Measurements from ENCODE around the gene B3GALT6. TPM values are rescaled to one million over a fixed set of nuclear protein-coding genes. Genes with fewer than 3 reads are reported as not detected.

The B3GALT6 gene
- total RNA-seq, 1 experiment from 2014 or later, result 27.1 TPM

- Histone ChIP-seq H3K9ac (ENCODE audit: extremely low read depth, insufficient read length, low read length) (no peak overlapping the region), H4K5ac (ENCODE audit: insufficient read length, low read depth, low read length) (no peak overlapping the region), H3K27me3 (ENCODE audit: insufficient read depth, low read length) (no peaks in the 10 kb centered on the region), H3K56ac (ENCODE audit: insufficient read length, low read depth, low read length) (no peak overlapping the region), H3K4me1 (ENCODE audit: insufficient read depth, low read length) (no peaks in the 10 kb centered on the region), H3K9me3 (ENCODE audit: control insufficient read depth, low read depth, low read length) (no peaks in the 10 kb centered on the region), H3K79me1 (ENCODE audit: insufficient read depth, low read depth, low read length, poor library complexity, severe bottlenecking) (no peaks in the 10 kb centered on the region), H2BK120ac (ENCODE audit: low read depth, low read length, poor library complexity, severe bottlenecking) (no peak overlapping the region), H3K23ac (ENCODE audit: insufficient read length, low read depth, low read length) (no peak overlapping the region), H2BK12ac (ENCODE audit: insufficient read length, low read depth, low read length) (no peak overlapping the region), H3K4me2 (ENCODE audit: insufficient read depth, insufficient read length, low read length) (no peak overlapping the region), H4K20me1 (ENCODE audit: control insufficient read depth, insufficient read depth, insufficient read length) (no peaks in the 10 kb centered on the region), H3T11ph (ENCODE audit: low read length) (no peak overlapping the region), H3K4ac (ENCODE audit: low read depth, low read length) (no peak overlapping the region), H3K18ac (ENCODE audit: insufficient read length, low read depth, low read length) (no peak overlapping the region), H3K79me2 (ENCODE audit: insufficient read depth, low read length) (no peaks in the 10 kb centered on the region; the same call in 1 of the 2 replicates), H2BK20ac (ENCODE audit: low read depth, low read length, poor library complexity, severe bottlenecking) (no peak overlapping the region), H2AFZ (ENCODE audit: low read length) (no peak overlapping the region), H3K14ac (ENCODE audit: insufficient read depth, low read length) (no peak overlapping the region), H2AK5ac (ENCODE audit: insufficient read length, low read length) (no peak overlapping the region), H4K8ac (replicated peaks; ENCODE audit: insufficient read length, low read depth, low read length) (no peak overlapping the region), H4K91ac (ENCODE audit: insufficient read length, low read depth, low read length) (no peak overlapping the region), H2BK5ac (ENCODE audit: insufficient read length, low read length) (no peak overlapping the region), H2BK15ac (ENCODE audit: low read depth, low read length) (no peak overlapping the region), H3K27ac (ENCODE audit: insufficient read length, low read depth, low read length) (no peak overlapping the region), H3K23me2 (ENCODE audit: insufficient read length, low read depth, low read length, poor library complexity, severe bottlenecking) (peaks cover 6% of the 10 kb centered on the region)
- WGBS (ENCODE audit: extremely low coverage, insufficient read length, low lambda C conversion rate), result no CpG with 5 or more reads among the region's 27 CpGs
- Mint-ChIP-seq H3K9me3 (peaks cover 0 to 4% of the 10 kb centered on the region in 2 experiments; a peak in 1 of 5 replicates), H3K27ac (no peak overlapping the region; a peak in 1 of 7 replicates), H3K4me3 (no peak overlapping the region), H3K4me1 (peaks cover 15 to 29% of the 10 kb centered on the region in 2 experiments), H3K36me3 (ENCODE audit: insufficient read depth in 1 of 3, low read depth in 3 of 3) (peaks cover 12 to 17% (median 16%) of the 10 kb centered on the region in 3 experiments), H3K27me3 (ENCODE audit: low read depth) (no peaks in the 10 kb centered on the region)
- DNase-seq, result no peak
- TF ChIP-seq, protein P1, sequence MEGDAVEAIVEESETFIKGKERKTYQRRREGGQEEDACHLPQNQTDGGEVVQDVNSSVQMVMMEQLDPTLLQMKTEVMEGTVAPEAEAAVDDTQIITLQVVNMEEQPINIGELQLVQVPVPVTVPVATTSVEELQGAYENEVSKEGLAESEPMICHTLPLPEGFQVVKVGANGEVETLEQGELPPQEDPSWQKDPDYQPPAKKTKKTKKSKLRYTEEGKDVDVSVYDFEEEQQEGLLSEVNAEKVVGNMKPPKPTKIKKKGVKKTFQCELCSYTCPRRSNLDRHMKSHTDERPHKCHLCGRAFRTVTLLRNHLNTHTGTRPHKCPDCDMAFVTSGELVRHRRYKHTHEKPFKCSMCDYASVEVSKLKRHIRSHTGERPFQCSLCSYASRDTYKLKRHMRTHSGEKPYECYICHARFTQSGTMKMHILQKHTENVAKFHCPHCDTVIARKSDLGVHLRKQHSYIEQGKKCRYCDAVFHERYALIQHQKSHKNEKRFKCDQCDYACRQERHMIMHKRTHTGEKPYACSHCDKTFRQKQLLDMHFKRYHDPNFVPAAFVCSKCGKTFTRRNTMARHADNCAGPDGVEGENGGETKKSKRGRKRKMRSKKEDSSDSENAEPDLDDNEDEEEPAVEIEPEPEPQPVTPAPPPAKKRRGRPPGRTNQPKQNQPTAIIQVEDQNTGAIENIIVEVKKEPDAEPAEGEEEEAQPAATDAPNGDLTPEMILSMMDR (conservative IDR thresholded peaks at IDR 0.05), result no peak
These were observed 3.1 kb downstream of the B3GALT6 start for GRCh38 chr1:1235016-1235744.

Measured in H9 (cell line).